Neural cell (in vitro differentiated cells): ENCODE results near the gene C1orf167.

Source experiments
- EP300 ChIP-seq: fragments of 450-650 bp; conservative IDR thresholded peaks from 2 replicates; pipeline ENCODE4 v1.6.1; 2014; ENCODE audit warnings: antibody characterized with exemption, mild to moderate bottlenecking, moderate library complexity; ENCODE audit not compliant: poor library complexity, severe bottlenecking
- TAF1 ChIP-seq: IDR thresholded peaks from 2 replicates; pipeline ENCODE4 v1.6.1; 2012; ENCODE audit warnings: low read depth
- TF ChIP-seq, protein P1 (sequence below): fragments of 450-650 bp; IDR thresholded peaks from 2 replicates; pipeline ENCODE4 v1.5.1; 2014; ENCODE audit warnings: antibody characterized with exemption, mild to moderate bottlenecking, moderate library complexity; ENCODE audit not compliant: poor library complexity, severe bottlenecking
- TF ChIP-seq, protein P2 (sequence below): IDR thresholded peaks from 2 replicates; pipeline ENCODE4 v1.6.1; 2012; ENCODE audit warnings: borderline replicate concordance

DNA sequence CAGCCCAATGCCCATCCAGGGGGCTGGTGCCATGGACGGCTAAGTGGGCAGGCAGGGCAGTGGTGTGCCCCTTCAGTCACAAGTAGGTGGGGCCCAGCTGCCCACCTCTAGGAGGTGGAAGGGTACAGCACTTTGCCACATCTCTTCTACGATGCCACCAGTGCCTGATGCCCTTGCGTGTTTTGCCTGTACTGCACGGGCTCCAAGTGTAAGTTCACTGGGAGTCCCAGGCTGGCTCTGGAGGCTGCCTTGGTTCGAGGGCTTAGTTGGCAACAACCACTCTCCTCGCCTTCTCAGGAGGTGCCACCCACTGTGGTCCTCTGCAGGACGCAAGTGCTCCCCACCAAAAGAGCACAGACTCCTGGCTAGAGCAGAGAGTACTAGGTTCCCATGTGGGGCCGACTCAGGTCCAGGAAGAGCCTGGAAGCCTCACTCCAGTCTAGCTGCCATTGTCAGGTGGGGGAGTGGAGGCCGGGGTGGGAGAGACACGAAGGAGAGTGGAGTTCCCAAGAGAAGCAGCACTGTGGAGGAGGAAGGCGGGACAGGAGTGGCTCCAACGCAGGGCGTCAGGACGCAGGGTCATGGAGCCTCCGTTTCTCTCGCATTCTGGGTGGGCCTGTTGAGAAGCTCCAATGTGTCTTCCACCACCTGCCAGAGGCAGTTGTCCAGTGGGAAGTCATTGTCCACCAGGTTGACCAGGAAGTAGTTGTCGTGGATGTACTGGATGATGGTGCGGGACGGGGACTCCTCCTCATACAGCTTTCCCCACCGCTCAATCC is 28.3 kb downstream of the C1orf167 start:
- TF ChIP-seq, protein P1, sequence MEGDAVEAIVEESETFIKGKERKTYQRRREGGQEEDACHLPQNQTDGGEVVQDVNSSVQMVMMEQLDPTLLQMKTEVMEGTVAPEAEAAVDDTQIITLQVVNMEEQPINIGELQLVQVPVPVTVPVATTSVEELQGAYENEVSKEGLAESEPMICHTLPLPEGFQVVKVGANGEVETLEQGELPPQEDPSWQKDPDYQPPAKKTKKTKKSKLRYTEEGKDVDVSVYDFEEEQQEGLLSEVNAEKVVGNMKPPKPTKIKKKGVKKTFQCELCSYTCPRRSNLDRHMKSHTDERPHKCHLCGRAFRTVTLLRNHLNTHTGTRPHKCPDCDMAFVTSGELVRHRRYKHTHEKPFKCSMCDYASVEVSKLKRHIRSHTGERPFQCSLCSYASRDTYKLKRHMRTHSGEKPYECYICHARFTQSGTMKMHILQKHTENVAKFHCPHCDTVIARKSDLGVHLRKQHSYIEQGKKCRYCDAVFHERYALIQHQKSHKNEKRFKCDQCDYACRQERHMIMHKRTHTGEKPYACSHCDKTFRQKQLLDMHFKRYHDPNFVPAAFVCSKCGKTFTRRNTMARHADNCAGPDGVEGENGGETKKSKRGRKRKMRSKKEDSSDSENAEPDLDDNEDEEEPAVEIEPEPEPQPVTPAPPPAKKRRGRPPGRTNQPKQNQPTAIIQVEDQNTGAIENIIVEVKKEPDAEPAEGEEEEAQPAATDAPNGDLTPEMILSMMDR = no peak
- TF ChIP-seq TAF1 (no peak), EP300 (no peak)
- TF ChIP-seq, protein P2, sequence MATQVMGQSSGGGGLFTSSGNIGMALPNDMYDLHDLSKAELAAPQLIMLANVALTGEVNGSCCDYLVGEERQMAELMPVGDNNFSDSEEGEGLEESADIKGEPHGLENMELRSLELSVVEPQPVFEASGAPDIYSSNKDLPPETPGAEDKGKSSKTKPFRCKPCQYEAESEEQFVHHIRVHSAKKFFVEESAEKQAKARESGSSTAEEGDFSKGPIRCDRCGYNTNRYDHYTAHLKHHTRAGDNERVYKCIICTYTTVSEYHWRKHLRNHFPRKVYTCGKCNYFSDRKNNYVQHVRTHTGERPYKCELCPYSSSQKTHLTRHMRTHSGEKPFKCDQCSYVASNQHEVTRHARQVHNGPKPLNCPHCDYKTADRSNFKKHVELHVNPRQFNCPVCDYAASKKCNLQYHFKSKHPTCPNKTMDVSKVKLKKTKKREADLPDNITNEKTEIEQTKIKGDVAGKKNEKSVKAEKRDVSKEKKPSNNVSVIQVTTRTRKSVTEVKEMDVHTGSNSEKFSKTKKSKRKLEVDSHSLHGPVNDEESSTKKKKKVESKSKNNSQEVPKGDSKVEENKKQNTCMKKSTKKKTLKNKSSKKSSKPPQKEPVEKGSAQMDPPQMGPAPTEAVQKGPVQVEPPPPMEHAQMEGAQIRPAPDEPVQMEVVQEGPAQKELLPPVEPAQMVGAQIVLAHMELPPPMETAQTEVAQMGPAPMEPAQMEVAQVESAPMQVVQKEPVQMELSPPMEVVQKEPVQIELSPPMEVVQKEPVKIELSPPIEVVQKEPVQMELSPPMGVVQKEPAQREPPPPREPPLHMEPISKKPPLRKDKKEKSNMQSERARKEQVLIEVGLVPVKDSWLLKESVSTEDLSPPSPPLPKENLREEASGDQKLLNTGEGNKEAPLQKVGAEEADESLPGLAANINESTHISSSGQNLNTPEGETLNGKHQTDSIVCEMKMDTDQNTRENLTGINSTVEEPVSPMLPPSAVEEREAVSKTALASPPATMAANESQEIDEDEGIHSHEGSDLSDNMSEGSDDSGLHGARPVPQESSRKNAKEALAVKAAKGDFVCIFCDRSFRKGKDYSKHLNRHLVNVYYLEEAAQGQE = no peak
